AG10803 (cell line): Measurements from ENCODE around the gene LYRM7.
A peak's percentile ranks its signal among the peaks of the same experiment; 100 is the strongest.
"Not testable (repeated sequence)": the region's sequence is repeated elsewhere in the genome, so short reads cannot be mapped to it uniquely, and the experiment has no call there.

ENCODE experiments used
- DNase-seq: peaks from one replicate; pipeline ENCODE4 v3.0.0; 2010; ENCODE audit warnings: low read depth
- H3K4me3 ChIP-seq: 2 replicates; pipeline ENCODE4 v1.5.1; 2011; ENCODE audit warnings: mild to moderate bottlenecking, low read length, control low read depth
- TF ChIP-seq, protein P1 (sequence below): conservative IDR thresholded peaks from 2 replicates; pipeline ENCODE4 v1.5.1; 2011; ENCODE audit warnings: mild to moderate bottlenecking, low read length, control low read depth, inconsistent platforms

LYRM7 gene

DNA sequence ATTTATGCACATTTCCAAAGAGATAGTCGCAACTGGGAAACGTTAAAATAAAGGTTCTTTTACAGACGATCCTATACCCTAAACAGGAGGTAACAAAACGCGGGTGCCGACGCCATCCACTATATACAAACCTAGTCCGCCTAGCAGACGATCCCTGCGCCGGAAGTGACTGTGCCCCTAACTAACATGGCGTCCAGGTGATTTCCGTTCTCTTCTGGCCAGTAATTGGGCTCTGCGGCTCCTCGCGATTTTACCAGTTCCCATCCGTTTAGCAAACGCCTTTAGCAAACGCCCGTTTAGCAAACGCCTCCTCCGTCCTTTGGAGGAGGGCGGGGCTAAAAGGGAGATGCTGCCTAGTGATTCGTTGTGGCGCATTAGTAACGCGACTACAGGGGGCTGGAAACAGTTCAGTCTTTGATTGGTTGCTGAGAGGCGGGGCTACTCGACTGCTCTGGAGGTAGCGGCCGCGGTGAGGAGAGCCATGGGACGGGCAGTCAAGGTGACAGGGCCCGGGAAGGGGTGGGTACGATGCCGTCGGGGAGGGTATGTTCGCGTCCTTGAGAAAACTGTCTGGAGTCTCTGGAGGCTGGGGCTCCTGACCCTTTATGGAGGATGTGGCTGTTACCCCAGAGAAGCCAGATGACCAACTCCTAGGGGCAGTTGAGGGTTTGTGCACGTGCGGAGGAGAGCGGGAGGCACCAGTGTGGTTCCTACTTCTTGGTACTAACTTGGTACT lies at the start of gene LYRM7:
Gene LYRM7, plus strand, starts transcription at position 405 of the 736 bp plus-strand sequence. Its CDS starts 77 bp downstream, at position 482.
- peak within 1 kb of the TSS; percentile 82 for H3K4me3 ChIP-seq
- TF ChIP-seq, protein P1, sequence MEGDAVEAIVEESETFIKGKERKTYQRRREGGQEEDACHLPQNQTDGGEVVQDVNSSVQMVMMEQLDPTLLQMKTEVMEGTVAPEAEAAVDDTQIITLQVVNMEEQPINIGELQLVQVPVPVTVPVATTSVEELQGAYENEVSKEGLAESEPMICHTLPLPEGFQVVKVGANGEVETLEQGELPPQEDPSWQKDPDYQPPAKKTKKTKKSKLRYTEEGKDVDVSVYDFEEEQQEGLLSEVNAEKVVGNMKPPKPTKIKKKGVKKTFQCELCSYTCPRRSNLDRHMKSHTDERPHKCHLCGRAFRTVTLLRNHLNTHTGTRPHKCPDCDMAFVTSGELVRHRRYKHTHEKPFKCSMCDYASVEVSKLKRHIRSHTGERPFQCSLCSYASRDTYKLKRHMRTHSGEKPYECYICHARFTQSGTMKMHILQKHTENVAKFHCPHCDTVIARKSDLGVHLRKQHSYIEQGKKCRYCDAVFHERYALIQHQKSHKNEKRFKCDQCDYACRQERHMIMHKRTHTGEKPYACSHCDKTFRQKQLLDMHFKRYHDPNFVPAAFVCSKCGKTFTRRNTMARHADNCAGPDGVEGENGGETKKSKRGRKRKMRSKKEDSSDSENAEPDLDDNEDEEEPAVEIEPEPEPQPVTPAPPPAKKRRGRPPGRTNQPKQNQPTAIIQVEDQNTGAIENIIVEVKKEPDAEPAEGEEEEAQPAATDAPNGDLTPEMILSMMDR = 0 out of 2 replicates have a peak, but pooled peaks have one; percentile 5

DNA sequence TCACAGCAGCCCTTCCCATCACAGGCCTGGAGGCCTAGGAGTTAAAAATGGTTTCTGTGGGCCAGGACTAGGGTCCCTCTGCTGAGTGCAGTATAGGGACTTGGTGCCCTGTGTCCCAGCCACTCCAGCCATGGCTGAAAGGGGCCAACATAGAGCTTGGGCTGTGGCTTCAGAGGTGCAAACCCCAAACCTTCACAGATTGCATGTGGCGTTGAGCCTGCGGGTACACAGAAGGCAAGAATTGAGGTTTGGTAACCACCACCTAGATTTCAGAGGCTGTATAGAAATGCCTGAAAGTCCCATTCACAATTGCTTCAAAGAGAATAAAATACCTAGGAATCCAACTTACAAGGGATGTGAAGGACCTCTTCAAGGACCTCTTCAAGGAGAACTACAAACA lies 43.5 kb upstream of the LYRM7 start:
- H3K4me3 ChIP-seq, DNase-seq: not testable (repeated sequence)

More for the DNA sequence above, at the start of gene LYRM7:
- DNase-seq = peak; percentile 98

DNA sequence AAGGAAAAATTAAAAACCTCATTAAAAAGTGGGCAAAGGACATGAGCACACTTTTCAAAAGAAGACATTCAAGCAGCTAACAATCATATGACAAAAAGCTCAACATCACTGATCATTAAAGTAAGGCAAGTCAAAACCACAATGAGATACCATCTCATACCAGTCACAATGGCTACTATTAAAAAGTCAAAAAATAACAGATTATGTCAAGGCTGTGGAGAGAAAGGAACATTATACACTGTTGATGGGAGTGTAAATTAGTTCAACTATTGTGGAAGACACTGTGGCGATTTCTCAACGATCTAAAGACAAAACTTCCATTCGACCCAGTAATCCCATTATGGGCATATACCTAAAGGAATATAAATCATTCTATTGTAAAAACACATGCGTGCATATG lies 41.4 kb upstream of the LYRM7 start:
- no peak overlapping the region for H3K4me3 ChIP-seq
- TF ChIP-seq, protein P1 = no peak
- no peak for DNase-seq

DNA sequence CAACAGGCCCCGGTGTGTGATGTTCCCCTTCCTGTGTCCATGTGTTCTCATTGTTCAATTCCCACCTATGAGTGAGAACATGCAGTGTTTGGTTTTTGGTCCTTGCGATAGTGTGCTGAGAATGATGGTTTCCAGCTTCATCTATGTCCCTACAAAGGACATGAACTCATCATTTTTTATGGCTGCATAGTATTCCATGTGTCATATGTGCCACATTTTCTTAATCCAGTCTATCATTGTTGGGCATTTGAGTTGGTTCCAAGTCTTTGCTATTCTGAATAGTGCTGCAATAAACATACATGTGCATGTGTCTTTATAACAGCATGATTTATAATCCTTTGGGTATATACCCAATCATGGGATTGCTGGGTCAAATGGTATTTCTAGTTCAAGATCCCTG lies 37.7 kb upstream of the LYRM7 start:
- not testable (repeated sequence) for DNase-seq, H3K4me3 ChIP-seq

DNA sequence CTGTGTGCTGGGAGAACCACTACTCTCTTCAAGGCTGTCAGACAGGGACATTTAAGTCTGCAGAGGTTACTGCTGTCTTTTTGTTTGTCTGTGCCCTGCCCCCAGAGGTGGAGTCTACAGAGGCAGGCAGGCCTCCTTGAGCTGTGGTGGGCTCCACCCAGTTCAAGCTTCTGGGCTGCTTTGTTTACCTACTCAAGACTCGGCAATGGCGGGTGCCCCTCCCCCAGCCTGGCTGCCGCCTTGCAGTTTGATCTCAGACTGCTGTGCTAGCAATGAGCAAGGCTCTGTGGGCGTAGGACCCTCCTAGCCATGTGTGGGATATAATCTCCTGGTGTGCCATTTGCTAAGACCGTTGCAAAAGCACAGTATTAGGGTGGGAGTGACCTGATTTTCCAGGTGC lies 32.3 kb upstream of the LYRM7 start:
- H3K4me3 ChIP-seq, DNase-seq: not testable (repeated sequence)

DNA sequence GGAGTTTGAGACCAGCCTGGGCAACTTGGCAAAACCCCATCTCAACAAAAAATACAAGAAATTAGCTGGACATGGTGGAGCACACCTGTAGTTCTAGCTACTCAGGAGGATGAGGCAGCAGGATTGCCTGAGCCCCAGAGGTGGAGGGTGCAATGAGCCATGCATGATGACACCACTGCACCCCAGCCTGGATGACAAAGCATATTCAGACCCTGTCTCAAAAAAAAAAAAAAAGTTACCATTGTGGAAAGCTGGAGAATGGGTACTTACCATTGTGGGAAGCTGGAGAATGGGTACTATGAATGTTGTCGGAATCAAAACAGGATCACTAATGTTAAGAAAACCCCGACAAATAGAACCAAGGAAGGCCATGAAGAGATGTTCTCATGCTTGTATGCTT lies 31.4 kb upstream of the LYRM7 start:
- TF ChIP-seq, protein P1 = no peak
- H3K4me3 ChIP-seq = no peak overlapping the region
- no peak for DNase-seq

DNA sequence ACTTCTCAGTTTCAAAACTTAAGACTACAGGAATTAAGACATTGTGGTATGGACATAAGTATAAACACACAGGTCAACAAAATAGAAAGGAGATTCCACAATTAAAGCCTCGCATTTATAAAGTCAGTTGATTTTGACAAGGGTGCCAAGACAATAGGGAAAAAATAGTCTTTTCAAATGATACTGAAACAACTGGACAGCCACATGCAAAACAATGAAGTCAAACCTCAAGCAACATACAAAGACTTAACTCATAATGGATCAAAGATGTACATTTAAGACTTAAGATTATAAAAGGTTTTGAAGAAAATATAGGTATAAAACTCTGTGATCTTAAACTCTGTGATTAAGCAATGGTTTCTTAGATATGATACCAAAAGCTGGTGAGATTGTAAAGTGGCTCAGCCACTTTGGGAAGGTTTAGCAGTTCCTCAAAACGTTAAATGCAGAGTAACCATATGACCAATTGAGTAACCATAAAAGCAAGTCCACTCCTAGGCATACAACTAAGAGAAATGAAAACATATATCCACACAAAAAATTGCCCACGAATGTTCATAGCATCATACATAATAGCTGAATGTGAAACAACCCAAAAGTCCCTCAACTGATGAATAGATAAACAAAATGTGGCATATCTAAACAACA lies 27.6 kb upstream of the LYRM7 start:
- no peak overlapping the region for H3K4me3 ChIP-seq
- DNase-seq = no peak
- TF ChIP-seq, protein P1 = no peak

DNA sequence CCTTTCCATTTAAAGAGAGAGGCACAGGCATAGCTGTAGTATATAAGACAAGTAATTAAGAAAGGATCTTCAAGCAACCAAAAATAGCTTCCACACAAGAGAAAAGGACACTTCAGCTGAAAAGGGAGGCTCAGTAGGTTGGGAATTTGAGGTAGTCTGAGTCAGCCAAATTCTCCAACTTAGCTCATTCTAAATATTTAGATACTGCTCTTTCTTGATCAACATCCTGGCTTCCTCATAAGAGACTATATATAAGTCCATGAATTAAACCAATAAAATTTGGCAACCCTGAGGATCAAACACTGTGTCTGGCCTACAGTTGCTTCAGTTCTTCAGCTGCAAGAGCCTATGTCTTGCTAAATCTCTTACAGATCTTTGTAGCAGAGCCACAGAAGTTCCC lies 23.5 kb upstream of the LYRM7 start:
- no peak for DNase-seq
- no peak overlapping the region for H3K4me3 ChIP-seq
- TF ChIP-seq, protein P1 = no peak
